Measurements from ENCODE around the gene NDRG2. TPM values are rescaled to one million over a fixed set of nuclear protein-coding genes. Genes with fewer than 3 reads are reported as not detected.

The NDRG2 gene
- polyA plus RNA-seq, 1 experiment = 1.0 TPM

GRCh38 chr14:21053184-21054122, 28.6 kb upstream of the NDRG2 start:
- no peak for DNase-seq (ENCODE audit: low read depth, low spot score)
- TF ChIP-seq CTCF (IDR thresholded peaks at IDR 0.05; ENCODE audit: low read depth, low read length) = no peak
- Histone ChIP-seq H3K9me3 (ENCODE audit: control insufficient read depth, insufficient read depth, low read length) (no peaks in the 10 kb centered on the region), H3K27ac (ENCODE audit: low read depth, low read length) (no peak overlapping the region), H3K27me3 (ENCODE audit: control insufficient read depth, insufficient read depth, low read length) (peaks cover 3% of the 10 kb centered on the region), H3K4me3 (ENCODE audit: low read depth, low read length) (no peak overlapping the region)
- POLR2A ChIA-PET = no interaction called here
- CTCF ChIA-PET = interaction anchor here (0.6 to 0.8 kb wide), 2 partner anchors 9 to 39 kb away, joined by 3 to 4 read pairs; no protein-coding TSS in a partner anchor

GRCh38 chr14:21050597-21050996, 25.7 kb upstream of the NDRG2 start:
- peaks cover 7% of the 10 kb centered on the region for H3K27me3 ChIP-seq (ENCODE audit: control insufficient read depth, insufficient read depth, low read length)
- DNase-seq (ENCODE audit: low read depth, low spot score) = no peak
- no peak overlapping the region for H3K4me3 ChIP-seq (ENCODE audit: low read depth, low read length)
- no peak for TF ChIP-seq CTCF (IDR thresholded peaks at IDR 0.05; ENCODE audit: low read depth, low read length)
- no peak overlapping the region for H3K27ac ChIP-seq (ENCODE audit: low read depth, low read length)
- POLR2A ChIA-PET = no interaction called here
- H3K9me3 ChIP-seq (ENCODE audit: control insufficient read depth, insufficient read depth, low read length) = no peaks in the 10 kb centered on the region
- CTCF ChIA-PET = interaction anchor here (1.6 to 2.5 kb wide), 2 partner anchors 36 to 80 kb away, joined by 3 to 13 read pairs; no protein-coding TSS in a partner anchor

GRCh38 chr14:21049271-21049673, 24.4 kb upstream of the NDRG2 start:
- DNase-seq (ENCODE audit: low read depth, low spot score) = no peak
- peaks cover 10% of the 10 kb centered on the region for H3K27me3 ChIP-seq (ENCODE audit: control insufficient read depth, insufficient read depth, low read length)
- H3K9me3 ChIP-seq (ENCODE audit: control insufficient read depth, insufficient read depth, low read length) = no peaks in the 10 kb centered on the region
- H3K4me3 ChIP-seq (ENCODE audit: low read depth, low read length) = no peak overlapping the region
- ChIA-PET POLR2A (interaction anchor here (1.8 kb wide), 1 partner anchor 22 kb away, joined by 16 read pairs; no protein-coding TSS in a partner anchor), CTCF (interaction anchor here (2.6 to 4.0 kb wide), 3 partner anchors 34 to 55 kb away, joined by 11 to 42 read pairs (median 16); no protein-coding TSS in a partner anchor)
- no peak overlapping the region for H3K27ac ChIP-seq (ENCODE audit: low read depth, low read length)
- TF ChIP-seq CTCF (IDR thresholded peaks at IDR 0.05; ENCODE audit: low read depth, low read length) = no peak

GRCh38 chr14:21048638-21049037, 23.8 kb upstream of the NDRG2 start:
- no peak for DNase-seq (ENCODE audit: low read depth, low spot score)
- H3K4me3 ChIP-seq (ENCODE audit: low read depth, low read length) = no peak overlapping the region
- POLR2A ChIA-PET = interaction anchor here (1.8 kb wide), 1 partner anchor 23 kb away, joined by 16 read pairs; no protein-coding TSS in a partner anchor
- H3K9me3 ChIP-seq (ENCODE audit: control insufficient read depth, insufficient read depth, low read length) = no peaks in the 10 kb centered on the region
- TF ChIP-seq CTCF (IDR thresholded peaks at IDR 0.05; ENCODE audit: low read depth, low read length) = no peak
- no peak overlapping the region for H3K27ac ChIP-seq (ENCODE audit: low read depth, low read length)
- peaks cover 14% of the 10 kb centered on the region for H3K27me3 ChIP-seq (ENCODE audit: control insufficient read depth, insufficient read depth, low read length)
- CTCF ChIA-PET = interaction anchor here (1.2 to 4.0 kb wide), 5 partner anchors 19 to 77 kb away, joined by 6 to 42 read pairs (median 11); no protein-coding TSS in a partner anchor
